Smooth muscle cell (in vitro differentiated cells): ENCODE data around the gene DAB1. TPM values are rescaled to one million over a fixed set of nuclear protein-coding genes. Genes with fewer than 3 reads are reported as not detected.

ENCODE experiments used
- DNase-seq: peaks from one replicate; lab custom pipeline; 2025; ENCODE audit not compliant: unreplicated experiment; lab: John Stamatoyannopoulos, UW
- H2AFZ ChIP-seq: fragments of 200-600 bp; sonication (generic); 2 replicates; pipeline ENCODE4 v1.6.0; 2016; ENCODE audit warnings: antibody characterized with exemption, low read depth, mild to moderate bottlenecking
- H3F3A ChIP-seq: fragments of 200-600 bp; sonication (generic); 2 replicates; pipeline ENCODE4 v1.6.0; 2017; ENCODE audit warnings: antibody characterized with exemption, low read depth
- H3K27ac ChIP-seq: fragments of 200-600 bp; sonication (generic); 2 replicates; pipeline ENCODE4 v1.5.1; 2016; ENCODE audit warnings: low read depth, mild to moderate bottlenecking
- H3K27me3 ChIP-seq: fragments of 200-600 bp; sonication (generic); 2 replicates; pipeline ENCODE4 v1.6.1; 2016; ENCODE audit warnings: low read depth, mild to moderate bottlenecking
- H3K36me3 ChIP-seq: fragments of 200-600 bp; sonication (generic); 2 replicates; pipeline ENCODE4 v1.5.1; 2016; ENCODE audit warnings: low read depth
- H3K4me1 ChIP-seq: fragments of 200-600 bp; sonication (generic); 2 replicates; pipeline ENCODE4 v1.5.1; 2016; ENCODE audit warnings: low read depth
- H3K4me2 ChIP-seq: fragments of 200-600 bp; sonication (generic); 2 replicates; pipeline ENCODE4 v1.6.0; 2016; ENCODE audit warnings: mild to moderate bottlenecking
- H3K4me3 ChIP-seq: fragments of 200-600 bp; sonication (generic); 2 replicates; pipeline ENCODE4 v1.5.1; 2016; ENCODE audit warnings: mild to moderate bottlenecking
- H3K79me2 ChIP-seq: fragments of 200-600 bp; sonication (generic); 2 replicates; pipeline ENCODE4 v1.6.0; 2016; ENCODE audit warnings: low read depth, mild to moderate bottlenecking
- H3K9ac ChIP-seq: fragments of 200-600 bp; sonication (generic); 2 replicates; pipeline ENCODE4 v1.6.0; 2016; ENCODE audit warnings: low read depth
- H3K9me3 ChIP-seq: fragments of 200-600 bp; sonication (generic); replicated peaks from 2 replicates; pipeline ENCODE4 v1.5.1; 2016; ENCODE audit warnings: low read depth
- H4K20me1 ChIP-seq: fragments of 200-600 bp; sonication (generic); 2 replicates; pipeline ENCODE4 v1.6.0; 2016; ENCODE audit warnings: low read depth
- WGBS: methylation state at CpG from one replicate; pipeline ENCODE4 v1.1.7; 2016; ENCODE audit warnings: low lambda C conversion rate; 5-methylcytosine and 5-hydroxymethylcytosine counted together
- polyA plus RNA-seq: library from polyadenylated mRNA; unstranded; fragments of >200 nt; fragmentation: Nextera tagmentation; extraction: Ambion mirVana; gene quantifications from 2 replicates; pipeline ENCODE4 v1.2.1, GENCODE V29; 2016
- total RNA-seq: library from RNA; depleted of rRNA; stranded (reverse); fragments of >200 nt; gene quantifications from 2 replicates; pipeline ENCODE4 v1.2.3, GENCODE V29; 2014
- TF ChIP-seq, protein P1 (sequence below): fragments of 200-600 bp; sonication (generic); IDR thresholded peaks from 2 replicates; pipeline ENCODE4 v1.5.1; 2017; ENCODE audit warnings: borderline replicate concordance, mild to moderate bottlenecking, antibody characterized with exemption; ENCODE audit not compliant: insufficient read depth, poor library complexity, severe bottlenecking

Gene DAB1
- total and polyA plus RNA-seq, 2 experiments from 2014 or later = 0.22 to 0.30 TPM

DNA sequence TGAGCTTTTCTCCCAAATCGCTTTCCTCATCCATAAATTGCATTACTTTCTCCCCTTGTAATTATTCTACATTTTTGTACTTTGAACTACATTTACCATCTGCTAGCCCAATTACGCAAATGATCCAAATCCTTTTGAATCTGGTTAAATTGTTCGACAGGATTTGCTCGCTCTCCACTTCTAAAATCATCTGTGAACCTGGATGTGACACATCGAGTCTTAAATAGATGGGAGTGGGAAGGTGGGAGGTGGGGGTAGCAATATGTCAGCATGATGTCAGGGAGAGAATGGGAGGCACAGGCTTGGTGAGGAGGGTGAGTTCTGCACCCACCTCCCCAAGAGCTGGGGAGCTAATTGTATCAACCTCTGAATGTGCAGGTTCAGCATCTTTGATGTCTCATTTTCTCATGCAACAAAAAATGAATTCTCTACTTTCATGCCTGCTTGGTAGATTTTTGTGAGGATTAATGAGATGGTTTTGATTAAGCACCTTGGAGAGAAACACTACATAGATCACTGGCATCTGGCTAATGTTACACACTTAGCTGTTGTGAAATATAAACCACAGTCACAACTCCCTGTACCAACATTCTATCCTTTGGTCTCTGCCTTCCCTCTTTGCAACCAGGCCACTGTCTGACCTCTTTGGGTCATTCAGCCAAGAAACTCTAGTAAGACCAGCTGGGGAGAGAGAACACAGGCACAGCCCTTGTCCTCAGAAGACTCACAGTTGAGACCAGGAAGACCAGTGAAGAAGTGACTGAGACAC lies 165.1 kb downstream of the DAB1 start:
- WGBS = 95% methylated on average over 5 of the region's 5 CpGs
- H3K4me3 ChIP-seq = no peak overlapping the region
- TF ChIP-seq, protein P1, sequence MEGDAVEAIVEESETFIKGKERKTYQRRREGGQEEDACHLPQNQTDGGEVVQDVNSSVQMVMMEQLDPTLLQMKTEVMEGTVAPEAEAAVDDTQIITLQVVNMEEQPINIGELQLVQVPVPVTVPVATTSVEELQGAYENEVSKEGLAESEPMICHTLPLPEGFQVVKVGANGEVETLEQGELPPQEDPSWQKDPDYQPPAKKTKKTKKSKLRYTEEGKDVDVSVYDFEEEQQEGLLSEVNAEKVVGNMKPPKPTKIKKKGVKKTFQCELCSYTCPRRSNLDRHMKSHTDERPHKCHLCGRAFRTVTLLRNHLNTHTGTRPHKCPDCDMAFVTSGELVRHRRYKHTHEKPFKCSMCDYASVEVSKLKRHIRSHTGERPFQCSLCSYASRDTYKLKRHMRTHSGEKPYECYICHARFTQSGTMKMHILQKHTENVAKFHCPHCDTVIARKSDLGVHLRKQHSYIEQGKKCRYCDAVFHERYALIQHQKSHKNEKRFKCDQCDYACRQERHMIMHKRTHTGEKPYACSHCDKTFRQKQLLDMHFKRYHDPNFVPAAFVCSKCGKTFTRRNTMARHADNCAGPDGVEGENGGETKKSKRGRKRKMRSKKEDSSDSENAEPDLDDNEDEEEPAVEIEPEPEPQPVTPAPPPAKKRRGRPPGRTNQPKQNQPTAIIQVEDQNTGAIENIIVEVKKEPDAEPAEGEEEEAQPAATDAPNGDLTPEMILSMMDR = no peak
- H3K36me3 ChIP-seq = no peaks in the 10 kb centered on the region
- H3K9me3 ChIP-seq = no peaks in the 10 kb centered on the region
- H3K4me2 ChIP-seq = no peak overlapping the region
- H3K9ac ChIP-seq = no peak overlapping the region
- DNase-seq = no peak
- H3F3A ChIP-seq = no peaks in the 10 kb centered on the region
- H3K79me2 ChIP-seq = no peaks in the 10 kb centered on the region
- no peak overlapping the region for H2AFZ ChIP-seq
- H3K27ac ChIP-seq = no peak overlapping the region
- H3K27me3 ChIP-seq = no peaks in the 10 kb centered on the region
- peaks cover under 1% of the 10 kb centered on the region for H3K4me1 ChIP-seq
- no peaks in the 10 kb centered on the region for H4K20me1 ChIP-seq

- Histone ChIP-seq H3K9ac (no peak overlapping the region), H3K4me3 (no peak overlapping the region), H3K27ac (no peak overlapping the region), H4K20me1 (no peaks in the 10 kb centered on the region), H3K4me2 (no peak overlapping the region), H3K36me3 (no peaks in the 10 kb centered on the region), H2AFZ (no peak overlapping the region), H3K4me1 (peaks cover 8% of the 10 kb centered on the region), H3F3A (no peaks in the 10 kb centered on the region), H3K79me2 (no peaks in the 10 kb centered on the region), H3K9me3 (no peaks in the 10 kb centered on the region), H3K27me3 (no peaks in the 10 kb centered on the region)
- TF ChIP-seq, protein P1 = no peak
- WGBS = 95% methylated on average over 5 of the region's 5 CpGs
- no peak for DNase-seq
Measured at GRCh38 chr1:57255945-57256344, 167.9 kb downstream of the DAB1 start.

GRCh38 chr1:57254022-57254421 lies 169.8 kb downstream of the DAB1 start:
- 9% methylated on average over 2 of the region's 2 CpGs for WGBS
- H3K9me3 ChIP-seq = no peaks in the 10 kb centered on the region

More at GRCh38 chr1:57254022-57254421, 169.8 kb downstream of the DAB1 start:
- H3K9ac ChIP-seq = no peak overlapping the region
- no peak overlapping the region for H3K4me2 ChIP-seq
- no peak overlapping the region for H3K27ac ChIP-seq
- no peaks in the 10 kb centered on the region for H3K79me2 ChIP-seq
- H4K20me1 ChIP-seq = no peaks in the 10 kb centered on the region
- H3F3A ChIP-seq = no peaks in the 10 kb centered on the region
- peaks cover 8% of the 10 kb centered on the region for H3K4me1 ChIP-seq
- no peak for DNase-seq
- no peak overlapping the region for H3K4me3 ChIP-seq
- no peak overlapping the region for H2AFZ ChIP-seq
- H3K36me3 ChIP-seq = no peaks in the 10 kb centered on the region
- TF ChIP-seq, protein P1 = no peak
- no peaks in the 10 kb centered on the region for H3K27me3 ChIP-seq
